ENCODE data around the gene AS3MT. TPM values are rescaled to one million over a fixed set of nuclear protein-coding genes. Genes with fewer than 3 reads are reported as not detected.
"Not testable (repeated sequence)": the region's sequence is repeated elsewhere in the genome, so short reads cannot be mapped to it uniquely, and the experiment has no call there.

AS3MT gene
- total RNA-seq, 2 donors from 2014 or later: 10.2 to 20.9 TPM

DNA sequence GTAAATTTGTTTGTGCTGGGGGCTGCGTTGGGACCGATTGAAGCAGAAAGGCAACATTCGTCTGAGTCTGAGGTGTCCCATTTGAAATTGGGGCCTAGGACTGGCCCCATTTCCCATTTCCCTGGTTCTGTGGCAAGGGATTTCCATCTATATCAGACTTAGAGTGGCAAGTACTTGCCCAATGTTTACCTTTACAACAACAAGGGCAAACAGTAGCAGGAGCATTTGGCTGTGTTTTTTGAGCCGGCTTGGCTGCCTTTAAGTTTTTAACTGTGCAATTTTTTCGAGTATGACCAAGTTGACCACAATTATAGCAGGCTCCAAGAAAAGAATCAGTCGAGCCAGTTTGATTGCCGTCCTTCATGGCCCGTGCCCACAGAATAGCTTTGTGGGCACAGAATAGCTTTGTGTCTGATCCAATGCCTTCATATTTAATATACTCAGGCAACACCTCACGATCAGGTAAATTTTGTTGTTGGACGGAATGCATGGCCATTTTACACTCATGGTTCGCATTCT, 27.4 kb upstream of the AS3MT start:
- WGBS, 2 experiments (ENCODE audit: insufficient coverage in 1 of 2, insufficient read length in 1 of 2): 88 to 95% methylated on average over 8 to 11 of the region's 11 CpGs
- Histone ChIP-seq H3K4me3 (ENCODE audit: low read length) (no peak overlapping the region), H3K36me3 (ENCODE audit: control insufficient read depth, insufficient read depth, low read length) (no peaks in the 10 kb centered on the region), H3K4me1 (ENCODE audit: control insufficient read depth, insufficient read depth, low read length) (no peaks in the 10 kb centered on the region), H3K27me3 (ENCODE audit: control insufficient read depth, insufficient read depth, low read length, poor library complexity, severe bottlenecking) (no peaks in the 10 kb centered on the region), H3K27ac (ENCODE audit: low read depth, low read length) (no peak overlapping the region), H3K9ac (ENCODE audit: extremely low read depth, low read length, poor library complexity, severe bottlenecking) (no peak overlapping the region), H3K9me3 (ENCODE audit: control insufficient read depth, low read length) (peaks cover 15% of the 10 kb centered on the region)
- Mint-ChIP-seq H3K9me3 (peaks cover 51% of the 10 kb centered on the region), H3K27me3 (ENCODE audit: insufficient read depth) (peaks cover 5% of the 10 kb centered on the region), H3K4me3 (no peak overlapping the region), H3K4me1 (no peaks in the 10 kb centered on the region), H3K27ac (no peak overlapping the region), H3K36me3 (ENCODE audit: low read depth) (peaks cover 11% of the 10 kb centered on the region)
- DNase-seq: no peak
- TF ChIP-seq, protein P1, sequence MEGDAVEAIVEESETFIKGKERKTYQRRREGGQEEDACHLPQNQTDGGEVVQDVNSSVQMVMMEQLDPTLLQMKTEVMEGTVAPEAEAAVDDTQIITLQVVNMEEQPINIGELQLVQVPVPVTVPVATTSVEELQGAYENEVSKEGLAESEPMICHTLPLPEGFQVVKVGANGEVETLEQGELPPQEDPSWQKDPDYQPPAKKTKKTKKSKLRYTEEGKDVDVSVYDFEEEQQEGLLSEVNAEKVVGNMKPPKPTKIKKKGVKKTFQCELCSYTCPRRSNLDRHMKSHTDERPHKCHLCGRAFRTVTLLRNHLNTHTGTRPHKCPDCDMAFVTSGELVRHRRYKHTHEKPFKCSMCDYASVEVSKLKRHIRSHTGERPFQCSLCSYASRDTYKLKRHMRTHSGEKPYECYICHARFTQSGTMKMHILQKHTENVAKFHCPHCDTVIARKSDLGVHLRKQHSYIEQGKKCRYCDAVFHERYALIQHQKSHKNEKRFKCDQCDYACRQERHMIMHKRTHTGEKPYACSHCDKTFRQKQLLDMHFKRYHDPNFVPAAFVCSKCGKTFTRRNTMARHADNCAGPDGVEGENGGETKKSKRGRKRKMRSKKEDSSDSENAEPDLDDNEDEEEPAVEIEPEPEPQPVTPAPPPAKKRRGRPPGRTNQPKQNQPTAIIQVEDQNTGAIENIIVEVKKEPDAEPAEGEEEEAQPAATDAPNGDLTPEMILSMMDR (conservative IDR thresholded peaks at IDR 0.05): no peak

DNA sequence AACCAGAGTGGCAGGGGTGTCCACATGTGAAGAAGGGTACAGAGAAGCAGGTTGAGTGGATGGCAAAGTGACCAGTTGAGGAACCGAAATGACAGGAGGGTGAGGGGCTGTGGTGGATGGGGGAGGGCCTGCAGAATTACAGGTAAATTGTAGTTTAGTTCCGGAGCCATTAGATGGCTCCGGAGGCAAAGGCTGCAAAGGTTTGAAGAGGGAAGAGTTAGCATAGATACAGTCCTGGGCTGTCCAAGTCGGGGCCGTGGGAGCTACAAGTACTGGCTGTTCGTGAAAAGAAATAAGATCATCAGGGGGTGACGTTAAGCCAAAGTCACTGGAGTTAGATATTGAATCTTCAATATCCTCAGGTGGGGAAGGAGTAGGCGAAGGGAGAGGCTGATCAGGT, 26.1 kb upstream of the AS3MT start:
- not testable (repeated sequence) for H3K27me3 Mint-ChIP-seq (ENCODE audit: insufficient read depth); H3K4me1 Mint-ChIP-seq; H3K9me3 ChIP-seq (ENCODE audit: control insufficient read depth, low read length); H3K4me3 Mint-ChIP-seq; H3K27ac ChIP-seq (ENCODE audit: low read depth, low read length); DNase-seq; H3K9ac ChIP-seq (ENCODE audit: extremely low read depth, low read length, poor library complexity, severe bottlenecking); H3K4me1 ChIP-seq (ENCODE audit: control insufficient read depth, insufficient read depth, low read length); H3K27ac Mint-ChIP-seq; H3K36me3 ChIP-seq (ENCODE audit: control insufficient read depth, insufficient read depth, low read length); H3K4me3 ChIP-seq (ENCODE audit: low read length); H3K36me3 Mint-ChIP-seq (ENCODE audit: low read depth); H3K27me3 ChIP-seq (ENCODE audit: control insufficient read depth, insufficient read depth, low read length, poor library complexity, severe bottlenecking)
- WGBS, 2 experiments (ENCODE audit: insufficient coverage in 1 of 2, insufficient read length in 1 of 2): 73% methylated on average over 8 of the region's 8 CpGs
- TF ChIP-seq, protein P1 (conservative IDR thresholded peaks at IDR 0.05): peak; percentile 44
- H3K9me3 Mint-ChIP-seq: peaks cover 48% of the 10 kb centered on the region

DNA sequence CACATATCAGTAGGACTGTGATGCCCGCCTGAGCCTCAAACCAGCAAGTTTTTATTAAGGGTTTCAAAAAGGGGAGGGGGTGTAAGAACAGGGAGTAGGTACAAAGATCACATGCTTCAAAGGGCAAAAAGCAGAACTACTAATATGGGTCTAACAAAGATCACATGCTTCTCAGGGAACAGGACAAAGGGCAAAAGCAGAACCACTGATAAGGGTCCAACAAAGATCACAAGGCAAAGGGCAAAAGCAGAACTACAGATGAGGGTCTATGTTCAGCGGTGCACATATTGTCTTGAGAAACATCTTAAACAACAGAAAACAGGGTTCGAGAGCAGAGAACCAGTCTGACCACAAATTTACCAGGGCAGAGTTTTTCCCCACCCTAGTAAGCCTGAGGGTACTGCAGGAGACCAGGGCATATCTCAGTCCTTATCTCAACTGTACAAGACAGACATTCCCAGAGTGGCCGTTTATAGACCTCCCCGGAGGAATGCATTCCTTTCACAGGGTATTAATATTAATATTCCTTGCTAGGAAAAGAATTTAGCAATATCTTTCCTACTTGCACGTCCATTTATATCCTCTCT, 25.0 kb upstream of the AS3MT start:
- H3K9ac ChIP-seq (ENCODE audit: extremely low read depth, low read length, poor library complexity, severe bottlenecking); H3K27ac ChIP-seq (ENCODE audit: low read depth, low read length); H3K27me3 ChIP-seq (ENCODE audit: control insufficient read depth, insufficient read depth, low read length, poor library complexity, severe bottlenecking); H3K4me3 Mint-ChIP-seq; H3K36me3 ChIP-seq (ENCODE audit: control insufficient read depth, insufficient read depth, low read length); DNase-seq; H3K9me3 ChIP-seq (ENCODE audit: control insufficient read depth, low read length); H3K27ac Mint-ChIP-seq; H3K36me3 Mint-ChIP-seq (ENCODE audit: low read depth); H3K4me3 ChIP-seq (ENCODE audit: low read length); H3K4me1 Mint-ChIP-seq; H3K4me1 ChIP-seq (ENCODE audit: control insufficient read depth, insufficient read depth, low read length); H3K27me3 Mint-ChIP-seq (ENCODE audit: insufficient read depth): not testable (repeated sequence)
- peaks cover 37% of the 10 kb centered on the region for H3K9me3 Mint-ChIP-seq
- WGBS, 2 experiments (ENCODE audit: insufficient coverage in 1 of 2, insufficient read length in 1 of 2): 90 to 93% methylated on average over 2 to 5 of the region's 6 CpGs

Measured in endodermal cell (in vitro differentiated cells).